DMS 273 (cell line): Measurements from ENCODE around the gene FKBP15.

Experiments
- DNase-seq: peaks from one replicate; lab custom pipeline; 2025; ENCODE audit not compliant: unreplicated experiment; lab: John Stamatoyannopoulos, UW

FKBP15 gene

DNA sequence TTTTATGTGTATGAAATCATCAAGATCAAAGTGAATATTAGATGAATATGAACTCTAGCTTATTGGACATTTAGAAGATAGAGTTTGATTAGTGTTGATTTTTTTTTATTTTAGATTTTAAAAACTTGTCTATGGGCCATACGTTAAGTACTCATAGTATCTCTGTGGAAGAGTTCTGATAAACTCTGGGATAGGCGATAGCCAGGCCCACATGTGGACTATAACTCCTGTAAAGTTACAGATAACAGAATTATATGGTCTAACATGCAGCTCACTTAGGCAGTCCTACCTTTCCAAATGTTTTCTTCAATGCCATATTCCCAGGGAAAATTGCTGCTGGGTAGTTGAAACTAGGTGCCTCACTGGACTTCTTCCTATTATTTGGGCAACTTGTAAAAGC lies 10.6 kb upstream of the FKBP15 start:
- DNase-seq = no peak

DNA sequence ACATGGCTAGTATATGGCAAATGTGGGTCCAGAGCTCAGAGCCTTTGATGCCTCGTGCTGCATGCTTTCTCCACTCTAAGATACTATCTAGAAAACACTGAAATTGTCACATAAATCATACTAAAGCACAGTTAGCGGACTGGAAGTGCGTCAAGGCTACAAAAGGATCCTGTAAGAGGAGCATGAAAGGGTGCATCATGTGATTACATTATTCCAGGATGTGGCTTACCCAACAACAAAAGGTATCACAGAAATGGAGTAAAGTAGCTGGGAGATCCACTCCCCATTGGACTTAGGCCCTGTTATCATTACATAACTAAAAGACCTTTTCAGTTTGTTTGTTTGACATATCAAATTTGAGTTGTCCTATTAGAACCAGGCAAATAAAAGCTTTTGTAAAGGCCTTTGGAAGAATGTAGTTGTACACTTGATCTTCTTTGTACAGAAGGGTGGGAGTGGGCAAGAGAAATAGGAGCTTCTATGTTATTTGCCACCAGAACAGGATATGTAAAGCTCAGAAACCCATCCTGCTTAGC lies 7.1 kb upstream of the FKBP15 start:
- no peak for DNase-seq

DNA sequence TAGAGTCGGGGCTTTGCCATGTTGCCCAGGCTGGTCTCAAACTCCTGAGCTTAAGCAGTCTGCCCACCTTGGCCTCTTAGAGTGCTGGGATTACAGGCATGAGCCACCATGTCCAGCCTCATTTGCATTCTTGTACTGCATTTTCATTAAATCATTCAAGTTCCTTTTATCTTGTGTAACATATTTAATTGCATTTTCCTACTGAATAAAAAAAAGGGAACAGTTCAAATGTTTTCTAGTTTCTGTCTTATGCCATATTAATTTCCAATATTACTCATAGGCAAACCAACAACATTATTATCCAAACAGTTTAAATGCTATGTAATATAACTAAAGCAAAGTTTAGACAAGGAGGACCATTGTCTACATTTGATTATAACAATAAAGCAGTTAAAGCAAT lies 6.4 kb upstream of the FKBP15 start:
- no peak for DNase-seq

DNA sequence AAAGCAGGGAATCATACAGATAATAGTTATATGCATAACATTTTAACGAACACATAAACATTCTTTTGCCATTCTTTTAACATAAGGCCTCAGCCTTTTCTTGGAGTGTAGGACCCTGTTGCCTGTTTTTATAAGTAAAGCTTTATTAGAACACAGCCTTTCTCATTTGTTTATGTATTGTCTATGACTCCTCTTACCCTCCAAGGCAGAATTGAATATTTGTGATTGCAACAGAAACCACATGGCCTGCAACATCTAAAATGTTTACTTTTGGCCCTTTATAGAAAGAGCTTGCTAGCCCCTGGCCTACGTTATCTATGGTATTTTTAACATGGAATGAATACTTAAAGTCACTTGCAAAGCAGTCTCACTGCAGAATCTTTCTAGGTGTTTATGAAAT lies 2.9 kb upstream of the FKBP15 start:
- no peak for DNase-seq

DNA sequence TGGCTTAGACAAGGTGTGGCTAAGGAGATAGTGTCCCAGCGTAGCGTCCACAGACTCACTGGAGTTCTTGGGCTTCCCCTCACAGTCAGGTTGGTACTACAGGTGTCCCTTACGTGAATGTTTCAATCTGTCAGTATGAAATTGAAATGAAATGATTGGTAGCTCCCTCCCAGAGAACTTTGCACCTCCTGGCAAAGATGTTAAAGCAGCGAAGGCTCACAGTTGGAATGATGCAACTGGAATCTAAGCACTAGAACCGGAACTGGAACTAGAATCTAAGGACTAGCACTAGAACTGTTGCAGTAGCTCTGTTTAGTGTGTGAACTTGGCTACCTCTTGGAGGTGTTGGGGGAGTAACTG lies 1.4 kb upstream of the FKBP15 start:
- DNase-seq = peak; percentile 18

DNA sequence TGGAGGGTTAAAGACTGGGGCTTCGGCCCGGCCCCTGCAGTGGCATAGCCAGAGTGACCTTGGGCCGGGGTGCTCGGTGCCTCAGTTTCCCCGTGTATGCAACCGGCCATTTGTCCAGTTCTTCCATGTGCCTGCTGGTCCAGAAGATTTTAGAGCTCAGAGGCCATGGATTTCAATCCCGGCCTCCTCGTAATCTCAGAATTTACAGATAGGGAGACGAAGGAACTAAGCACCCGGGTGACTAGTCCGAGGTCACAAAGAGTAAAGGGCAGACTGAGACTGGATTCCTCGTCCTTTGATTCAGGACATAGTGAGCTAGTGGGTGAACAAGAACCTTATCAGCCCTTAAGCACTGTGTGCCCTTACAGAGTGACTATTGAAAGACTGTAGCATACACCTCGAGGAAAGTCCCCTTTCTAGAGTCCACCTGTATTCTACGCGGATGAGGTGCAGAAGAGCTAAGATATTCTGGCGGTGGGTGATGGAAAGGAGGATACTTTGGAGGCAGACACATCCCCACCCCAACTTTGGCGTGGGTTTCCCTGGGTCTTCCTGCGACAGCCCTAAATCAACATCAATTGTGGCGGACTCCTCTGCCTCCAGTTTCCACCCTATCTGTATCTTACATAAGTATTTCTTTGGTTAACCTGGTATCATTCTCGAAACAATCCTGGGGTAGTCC lies 864 bp upstream of the FKBP15 start:
- DNase-seq = no peak

DNA sequence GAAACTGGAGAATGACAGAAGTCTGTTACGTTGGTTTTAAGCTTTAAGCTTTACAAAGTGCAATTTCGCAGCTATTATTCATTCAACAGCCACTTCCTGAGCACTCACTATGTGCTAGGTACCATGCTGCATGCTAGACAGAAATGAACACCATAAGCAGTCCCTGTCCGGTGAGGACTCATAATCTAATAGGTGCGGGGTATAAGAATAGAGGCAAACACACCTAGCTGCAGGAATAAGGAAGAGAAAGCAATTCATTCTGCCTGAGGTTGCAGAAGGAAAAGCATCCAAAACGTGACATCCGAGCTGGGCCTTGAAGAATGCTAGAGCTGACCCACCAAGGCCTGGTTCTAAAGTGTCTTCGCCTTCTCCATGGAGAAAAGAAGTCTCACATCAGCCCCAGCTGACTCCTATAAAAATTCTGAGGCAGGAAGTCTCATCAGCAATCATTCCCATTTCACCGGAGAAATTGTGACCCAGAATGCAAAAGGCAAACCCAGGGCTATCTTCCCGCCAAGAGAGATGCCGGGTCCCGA lies 542 bp downstream of the FKBP15 start:
- DNase-seq = no peak

DNA sequence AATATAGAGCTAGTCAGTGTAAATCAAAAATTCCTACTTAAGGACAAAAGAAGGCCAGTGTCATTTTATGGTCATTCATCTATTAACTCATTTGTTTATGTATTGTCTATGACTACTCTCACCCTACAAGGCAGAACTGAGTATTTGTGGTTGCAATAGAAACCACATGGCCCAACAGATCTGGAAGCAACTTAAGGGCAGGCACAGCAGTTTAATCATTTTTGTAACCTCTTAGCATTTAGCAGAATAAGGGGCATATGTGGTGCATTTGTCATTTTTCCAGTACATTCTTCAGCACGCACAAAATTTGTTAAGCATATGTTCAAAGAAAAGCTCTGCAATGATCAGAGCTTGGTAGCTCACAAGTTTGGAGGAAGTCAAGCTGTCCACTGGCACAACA lies 1.1 kb downstream of the FKBP15 start:
- no peak for DNase-seq

DNA sequence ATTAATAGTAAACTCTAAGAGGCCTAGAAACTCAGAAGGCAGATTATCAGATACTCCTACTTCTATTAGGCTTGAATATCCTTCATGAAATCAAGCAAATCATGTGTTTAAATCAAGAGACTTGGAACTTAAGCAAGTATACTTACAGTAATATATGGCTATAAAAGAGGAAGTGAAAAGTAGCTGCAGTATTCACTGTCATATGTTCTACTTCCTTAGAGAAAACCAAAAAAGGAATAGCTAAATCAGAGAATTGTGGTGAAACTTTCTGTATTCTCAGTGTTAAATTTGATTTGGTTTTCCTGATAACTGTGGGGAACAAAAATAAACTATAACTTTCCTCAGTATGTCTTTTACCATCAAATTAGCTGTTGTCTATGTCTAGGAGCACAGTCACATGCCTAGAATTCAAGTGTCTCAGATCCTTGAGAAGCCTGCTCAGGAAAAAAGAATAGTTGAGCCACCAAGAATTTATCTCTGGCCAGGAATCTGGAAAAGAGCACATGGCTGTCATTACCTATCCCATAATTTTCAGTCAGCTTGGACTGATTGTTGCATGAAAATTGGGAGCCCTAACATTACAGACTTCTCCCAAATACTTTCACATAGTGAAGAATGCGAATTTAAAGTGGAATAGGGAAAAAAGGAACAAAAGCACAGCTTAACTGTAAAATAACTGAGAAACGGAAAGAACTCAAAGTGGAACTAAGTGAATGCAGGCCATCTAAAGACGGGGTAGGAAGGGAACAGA lies 1.7 kb downstream of the FKBP15 start:
- no peak for DNase-seq

DNA sequence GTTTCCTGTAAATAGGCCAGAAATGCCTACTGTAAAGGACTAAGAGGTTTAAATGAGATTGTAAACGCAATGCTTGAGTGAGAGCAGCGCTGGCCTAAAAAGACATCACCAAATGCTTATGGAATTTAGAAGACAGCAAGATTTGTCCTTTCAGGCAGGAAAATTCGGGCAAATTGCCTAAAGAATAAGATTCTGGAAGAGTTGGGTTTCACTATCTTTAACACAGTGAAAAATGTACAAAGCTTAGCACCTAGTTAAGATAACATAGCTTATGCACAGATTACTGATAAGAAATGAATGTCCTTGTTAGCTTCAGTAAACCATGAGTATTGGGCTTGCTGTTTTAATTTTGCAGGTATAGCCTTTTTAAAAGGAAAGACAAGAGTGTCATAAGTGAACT lies 4.7 kb downstream of the FKBP15 start:
- DNase-seq = no peak

DNA sequence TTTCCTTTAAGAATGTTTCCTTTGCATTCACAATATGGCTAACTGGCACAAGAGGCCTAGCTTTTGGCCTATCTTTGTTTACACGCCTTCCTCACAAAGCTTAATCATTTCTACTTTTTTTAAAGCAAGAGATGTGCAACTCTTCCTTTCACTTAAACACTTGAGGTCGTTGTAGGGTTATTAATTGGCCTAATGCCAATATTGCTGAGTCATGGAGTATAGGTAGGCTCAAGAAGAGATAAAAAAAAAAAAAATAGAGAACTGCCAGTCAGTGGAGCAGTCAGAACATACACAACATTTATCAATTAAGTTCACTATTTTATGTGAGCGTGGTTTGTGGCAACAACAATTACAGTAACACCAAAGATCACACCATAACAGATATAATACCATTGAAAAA lies 5.9 kb downstream of the FKBP15 start:
- peak; percentile 18 for DNase-seq

DNA sequence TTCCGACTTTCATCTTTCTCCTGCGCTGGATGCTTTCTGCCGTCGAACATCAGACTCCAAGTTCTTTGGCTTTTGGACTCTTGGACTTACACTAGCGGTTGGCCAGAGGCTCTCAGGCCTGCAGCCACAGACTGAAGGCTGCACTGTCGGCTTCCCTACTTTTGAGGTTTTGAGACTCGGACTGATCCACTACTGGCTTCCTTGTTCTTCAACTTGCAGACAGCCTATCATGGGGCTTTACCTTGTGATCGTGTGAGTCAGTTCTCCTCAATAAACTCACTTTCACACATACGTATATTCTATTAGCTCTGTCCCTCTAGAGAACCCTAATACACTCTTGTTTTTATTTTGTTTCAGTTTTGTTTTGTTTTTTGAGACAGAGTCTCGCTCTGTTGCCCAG lies 10.3 kb downstream of the FKBP15 start:
- no peak for DNase-seq

DNA sequence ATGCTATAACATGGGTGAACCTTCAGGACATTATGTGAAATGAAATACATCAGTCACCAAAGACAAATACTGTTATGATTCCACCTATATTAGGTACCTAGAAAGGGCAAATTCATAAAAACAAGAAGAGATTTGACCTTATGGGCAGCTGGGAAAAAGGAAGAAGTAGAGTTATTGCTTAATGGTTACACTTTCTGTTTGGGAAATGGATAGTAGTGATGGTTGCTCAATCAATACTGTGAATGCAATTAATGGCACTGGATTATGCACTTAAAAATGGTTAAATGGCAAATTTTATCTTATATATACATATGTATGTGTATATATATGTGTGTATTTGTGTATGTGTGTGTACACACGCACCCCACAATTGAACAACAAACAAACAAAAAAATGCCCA lies 15.2 kb downstream of the FKBP15 start:
- DNase-seq = no peak

DNA sequence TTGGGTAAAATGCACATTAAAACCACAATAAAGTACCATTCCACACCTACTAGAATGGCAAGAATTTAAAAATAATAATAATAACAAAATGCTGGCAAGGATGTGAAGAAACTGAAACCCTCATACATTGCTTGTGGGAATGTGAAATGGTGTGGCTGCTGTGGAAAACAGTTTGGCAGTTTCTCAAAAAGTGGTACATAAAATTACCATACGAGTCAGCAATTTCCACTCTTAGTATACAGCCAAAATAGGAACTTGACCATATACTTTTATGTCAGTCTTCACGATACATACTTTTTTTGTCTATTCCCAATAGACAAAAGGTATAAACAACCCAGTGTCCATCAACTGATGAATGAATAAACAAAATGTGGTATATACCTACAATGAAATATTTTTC lies 15.6 kb downstream of the FKBP15 start:
- DNase-seq = no peak

DNA sequence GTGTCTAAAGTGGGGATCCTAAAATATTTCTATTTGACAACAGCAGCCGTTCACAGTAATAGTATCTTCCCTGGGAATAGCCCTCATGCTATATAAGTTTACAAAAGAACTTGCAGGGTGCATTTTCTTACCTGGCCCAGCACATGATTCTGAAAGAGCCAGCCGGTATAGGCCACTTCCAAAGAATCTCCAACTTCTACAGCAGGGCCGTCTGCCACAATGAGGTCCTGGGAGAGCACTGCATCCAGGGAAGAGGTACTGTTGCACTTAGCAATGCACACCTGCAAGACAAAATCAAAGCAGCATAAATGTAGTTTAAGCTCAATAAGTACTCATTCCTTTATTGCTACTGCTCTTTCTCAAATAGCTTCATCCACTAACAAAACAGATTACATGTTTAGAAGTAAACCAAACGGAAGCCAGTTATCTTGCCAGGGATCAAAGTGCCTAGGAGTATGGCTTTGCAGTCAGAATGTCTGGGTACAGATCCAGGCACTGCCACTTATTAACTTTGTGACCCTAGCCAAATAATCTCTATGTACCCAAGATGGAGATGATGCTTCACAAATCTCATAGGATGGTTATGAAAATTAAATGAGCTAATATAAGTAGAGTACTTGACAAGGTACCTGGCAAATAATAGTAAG lies 21.3 kb downstream of the FKBP15 start:
- no peak for DNase-seq

DNA sequence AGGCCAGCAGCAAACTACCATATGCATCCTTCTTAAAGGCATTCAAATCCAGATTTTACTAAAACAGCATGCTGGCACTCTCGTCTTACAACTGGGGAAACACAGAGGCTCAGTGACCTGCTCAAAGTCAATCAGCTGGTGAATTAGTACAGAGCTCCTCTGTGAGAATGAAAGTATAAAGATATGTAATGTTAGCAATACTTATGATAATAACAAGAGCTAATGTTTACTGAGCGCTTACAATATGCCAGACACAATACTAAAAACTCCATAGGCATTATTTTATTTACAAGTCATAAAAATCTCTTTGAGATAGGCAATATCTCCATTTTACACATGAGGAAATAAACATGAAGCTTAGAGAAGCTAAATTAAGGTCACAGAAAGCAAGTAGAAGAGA lies 28.6 kb downstream of the FKBP15 start:
- no peak for DNase-seq

DNA sequence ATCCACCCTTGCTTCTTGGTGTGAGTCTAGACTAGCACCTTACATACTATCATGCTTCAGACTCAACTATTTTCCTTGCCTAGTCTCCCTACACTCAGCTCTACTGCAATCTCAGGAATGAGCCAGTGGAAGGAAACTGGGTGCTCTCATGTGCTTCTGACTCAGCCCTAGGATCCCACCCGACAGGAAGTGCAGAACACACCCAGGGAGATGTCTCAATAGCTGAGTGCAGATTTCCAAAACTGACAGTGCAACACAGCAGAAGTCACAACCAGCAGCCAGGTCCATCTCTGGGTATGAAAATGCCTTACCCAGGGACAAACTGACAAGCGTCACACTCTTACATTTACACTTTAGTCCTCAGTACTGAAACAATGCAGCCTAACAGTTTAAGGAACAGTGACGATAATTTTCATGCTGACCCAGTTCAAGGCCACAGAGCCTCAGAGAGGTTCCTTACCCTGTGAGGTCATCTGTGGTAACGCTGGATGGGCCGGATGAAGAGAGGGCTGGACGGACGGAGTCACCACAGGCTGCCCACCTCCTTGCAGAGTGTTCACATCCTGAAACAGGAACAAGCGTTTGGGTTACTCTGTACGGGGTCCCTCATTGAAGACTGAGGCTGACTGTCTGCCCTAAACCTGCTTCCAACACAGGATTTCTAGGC lies 33.0 kb downstream of the FKBP15 start:
- no peak for DNase-seq

DNA sequence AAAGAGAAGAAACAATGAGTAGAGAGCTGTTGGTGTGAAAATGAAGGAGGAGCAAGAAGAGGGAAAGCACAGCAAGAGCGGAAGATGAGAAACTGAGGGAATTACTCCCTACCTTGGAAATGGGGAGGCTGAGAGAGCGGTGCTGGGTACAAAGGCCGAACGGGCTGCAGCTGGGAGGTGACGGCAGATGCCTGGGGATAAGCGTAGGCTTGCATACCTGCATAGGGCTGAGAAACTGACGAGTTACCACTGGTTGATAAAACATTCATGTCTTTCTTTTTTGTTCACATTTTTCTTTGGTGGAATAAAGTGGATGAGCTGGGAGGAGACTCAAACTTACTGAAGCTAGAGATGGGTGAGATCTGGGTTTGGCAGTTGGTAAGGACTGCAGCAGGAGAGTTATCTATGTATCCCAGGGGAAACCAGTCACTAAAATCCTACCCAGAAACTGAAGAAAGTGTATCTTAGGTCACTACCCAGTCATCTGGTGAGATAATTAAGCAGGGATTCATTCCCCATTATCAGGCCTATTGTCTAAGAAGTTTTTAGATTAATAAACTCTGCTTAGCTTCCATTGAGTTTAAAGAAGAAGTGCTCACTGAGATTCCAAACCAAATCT lies 34.8 kb downstream of the FKBP15 start:
- no peak for DNase-seq

DNA sequence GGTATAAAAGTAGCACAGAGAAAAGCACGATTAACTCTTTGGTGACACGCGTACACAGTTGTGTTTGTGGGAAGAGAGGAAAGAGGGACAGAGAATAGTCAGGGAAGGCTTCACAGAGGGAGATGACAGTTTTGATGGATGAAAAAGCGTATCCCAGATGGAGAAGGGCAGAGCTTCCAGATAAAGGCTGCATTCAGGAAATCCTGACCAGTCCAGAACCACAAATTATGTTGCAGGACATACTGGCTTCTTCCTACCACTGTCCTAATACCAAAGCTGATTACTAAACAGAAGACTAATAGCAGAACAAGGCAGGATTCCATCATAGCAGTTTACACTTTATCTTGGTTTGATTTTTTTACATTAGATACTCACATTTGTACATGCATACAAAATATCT lies 35.8 kb downstream of the FKBP15 start:
- no peak for DNase-seq

DNA sequence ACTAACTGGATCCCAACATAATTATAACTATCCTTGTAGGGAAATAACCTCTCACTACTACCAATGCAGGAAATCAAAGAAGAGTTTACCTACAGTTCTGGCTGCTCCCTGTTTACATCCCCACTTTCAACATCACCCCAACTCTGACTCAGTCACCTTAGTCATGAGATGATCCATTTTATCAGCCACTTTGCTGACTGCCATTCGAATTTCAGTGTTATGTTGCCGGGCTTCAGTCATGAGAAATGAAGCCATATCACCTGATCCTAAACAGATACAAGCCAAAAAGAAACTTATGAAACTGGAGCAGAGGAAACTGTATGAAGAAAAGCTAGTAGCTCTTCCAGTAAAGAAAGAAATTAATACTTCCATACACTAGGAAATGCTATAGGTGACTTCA lies 36.5 kb downstream of the FKBP15 start:
- no peak for DNase-seq

DNA sequence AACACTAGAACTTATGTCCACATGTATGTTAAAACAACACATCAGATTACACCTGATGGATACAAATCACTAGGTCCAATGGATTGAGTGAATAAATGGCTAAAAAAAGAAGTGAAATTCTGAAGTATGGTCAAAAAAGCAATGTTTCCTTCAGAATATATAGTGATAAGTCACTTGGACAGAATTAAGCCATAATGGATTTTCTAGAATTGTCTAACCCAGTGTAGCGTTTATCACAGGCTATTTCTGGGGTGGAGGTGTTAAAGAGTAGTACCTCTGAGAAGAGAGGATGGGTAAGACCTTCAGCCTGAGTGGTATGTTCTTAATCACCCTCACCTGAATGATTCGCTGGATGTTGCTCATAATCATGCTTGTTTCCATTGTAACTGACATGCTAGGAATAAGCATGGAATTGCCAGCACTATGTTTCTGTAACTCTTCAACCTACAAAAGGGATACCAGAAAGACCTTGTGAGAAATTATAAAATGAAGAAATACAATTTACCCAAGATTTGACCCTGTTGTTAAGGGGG lies 37.1 kb downstream of the FKBP15 start:
- DNase-seq = no peak
